DND-41 (cell line): Measurements from ENCODE around the gene DDX51.

Experiments
- EZH2 ChIP-seq: IDR thresholded peaks from 3 replicates; pipeline ENCODE4 v1.6.1; 2012; ENCODE audit warnings: borderline replicate concordance, low read depth, mild to moderate bottlenecking, moderate library complexity, low read length, inconsistent platforms; ENCODE audit not compliant: severe bottlenecking
- TF ChIP-seq, protein P1 (sequence below): IDR thresholded peaks from 2 replicates; pipeline ENCODE4 v1.5.1; 2012; ENCODE audit warnings: borderline replicate concordance, low read length, moderate library complexity, mild to moderate bottlenecking; ENCODE audit not compliant: poor library complexity, severe bottlenecking; ENCODE audit errors: extremely low read depth

DNA sequence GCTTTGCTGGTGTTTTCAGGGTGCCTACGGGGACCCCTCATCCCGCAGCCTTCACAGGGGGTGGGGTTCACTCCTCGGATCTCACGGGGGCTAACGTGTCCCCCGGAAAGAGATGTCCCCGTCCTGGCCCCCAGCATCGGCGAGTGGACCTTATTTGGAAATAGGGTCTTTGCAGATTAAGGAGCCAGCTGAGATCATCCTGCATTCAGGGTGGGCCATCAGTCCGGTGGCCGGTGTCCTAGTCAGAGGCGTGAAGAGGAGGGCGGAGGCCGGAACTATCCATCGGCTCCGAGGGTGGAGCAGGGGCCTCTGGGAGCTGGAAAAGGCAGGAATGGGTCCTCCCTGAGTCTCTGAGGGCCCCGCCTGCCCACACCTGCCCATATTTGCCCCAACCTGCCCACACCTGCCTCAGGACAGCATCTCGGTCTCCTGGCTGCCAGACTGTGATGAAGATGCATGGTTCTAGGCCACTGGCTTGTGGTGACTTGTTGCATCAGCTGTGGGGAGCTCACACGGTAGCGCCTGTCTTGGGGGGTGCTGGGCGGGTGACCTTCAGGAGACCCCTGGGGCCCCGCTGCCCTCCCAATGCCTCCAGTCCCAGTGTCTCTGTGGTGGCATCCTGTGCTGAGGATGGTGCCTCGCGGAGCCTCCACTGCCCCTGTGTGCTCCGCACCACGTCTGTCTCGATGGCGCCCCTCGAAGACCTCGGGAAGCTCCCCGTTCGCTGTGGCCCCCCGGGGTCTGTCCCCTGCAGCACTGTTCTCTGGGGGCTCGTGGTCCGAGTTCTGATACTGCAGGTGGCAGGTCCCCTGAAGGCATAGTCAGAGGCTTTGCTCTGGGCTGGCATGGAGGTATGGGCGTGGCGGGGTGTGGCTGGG, 14.8 kb upstream of the DDX51 start:
- TF ChIP-seq, protein P1, sequence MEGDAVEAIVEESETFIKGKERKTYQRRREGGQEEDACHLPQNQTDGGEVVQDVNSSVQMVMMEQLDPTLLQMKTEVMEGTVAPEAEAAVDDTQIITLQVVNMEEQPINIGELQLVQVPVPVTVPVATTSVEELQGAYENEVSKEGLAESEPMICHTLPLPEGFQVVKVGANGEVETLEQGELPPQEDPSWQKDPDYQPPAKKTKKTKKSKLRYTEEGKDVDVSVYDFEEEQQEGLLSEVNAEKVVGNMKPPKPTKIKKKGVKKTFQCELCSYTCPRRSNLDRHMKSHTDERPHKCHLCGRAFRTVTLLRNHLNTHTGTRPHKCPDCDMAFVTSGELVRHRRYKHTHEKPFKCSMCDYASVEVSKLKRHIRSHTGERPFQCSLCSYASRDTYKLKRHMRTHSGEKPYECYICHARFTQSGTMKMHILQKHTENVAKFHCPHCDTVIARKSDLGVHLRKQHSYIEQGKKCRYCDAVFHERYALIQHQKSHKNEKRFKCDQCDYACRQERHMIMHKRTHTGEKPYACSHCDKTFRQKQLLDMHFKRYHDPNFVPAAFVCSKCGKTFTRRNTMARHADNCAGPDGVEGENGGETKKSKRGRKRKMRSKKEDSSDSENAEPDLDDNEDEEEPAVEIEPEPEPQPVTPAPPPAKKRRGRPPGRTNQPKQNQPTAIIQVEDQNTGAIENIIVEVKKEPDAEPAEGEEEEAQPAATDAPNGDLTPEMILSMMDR: no peak
- no peak for TF ChIP-seq EZH2
